ENCODE data around the gene NTF4.

DNA sequence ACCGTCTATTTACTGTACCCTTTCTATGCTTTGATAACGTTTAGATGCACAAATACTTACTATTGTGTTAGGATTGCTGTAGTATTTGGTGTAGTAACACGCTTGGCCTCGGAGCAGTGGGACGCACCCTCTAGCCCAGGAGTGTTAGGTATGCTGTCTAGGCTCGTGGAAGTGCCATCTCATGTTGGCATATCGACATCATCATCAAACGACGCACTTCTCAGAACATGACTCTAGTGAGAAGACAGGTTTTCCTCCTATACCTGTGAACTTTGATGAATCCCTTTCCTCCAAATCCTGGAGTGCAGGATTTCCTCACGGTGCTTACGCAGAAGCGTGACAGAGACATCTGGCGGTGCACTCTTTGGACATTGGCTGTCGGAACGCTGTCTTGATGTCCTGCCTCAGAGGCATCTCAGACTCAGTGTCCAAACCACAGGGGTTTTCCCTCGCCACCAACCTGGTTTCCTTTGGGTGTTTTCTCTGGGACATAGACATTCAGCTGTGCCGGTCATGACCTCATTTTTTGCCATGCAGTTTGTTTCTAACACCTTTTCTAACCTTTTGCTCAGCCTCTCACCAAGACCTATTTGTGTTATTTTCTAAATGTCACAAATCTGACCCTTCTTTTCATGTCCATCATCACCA, 26.9 kb upstream of the NTF4 start:
- TF ChIP-seq, protein P1, sequence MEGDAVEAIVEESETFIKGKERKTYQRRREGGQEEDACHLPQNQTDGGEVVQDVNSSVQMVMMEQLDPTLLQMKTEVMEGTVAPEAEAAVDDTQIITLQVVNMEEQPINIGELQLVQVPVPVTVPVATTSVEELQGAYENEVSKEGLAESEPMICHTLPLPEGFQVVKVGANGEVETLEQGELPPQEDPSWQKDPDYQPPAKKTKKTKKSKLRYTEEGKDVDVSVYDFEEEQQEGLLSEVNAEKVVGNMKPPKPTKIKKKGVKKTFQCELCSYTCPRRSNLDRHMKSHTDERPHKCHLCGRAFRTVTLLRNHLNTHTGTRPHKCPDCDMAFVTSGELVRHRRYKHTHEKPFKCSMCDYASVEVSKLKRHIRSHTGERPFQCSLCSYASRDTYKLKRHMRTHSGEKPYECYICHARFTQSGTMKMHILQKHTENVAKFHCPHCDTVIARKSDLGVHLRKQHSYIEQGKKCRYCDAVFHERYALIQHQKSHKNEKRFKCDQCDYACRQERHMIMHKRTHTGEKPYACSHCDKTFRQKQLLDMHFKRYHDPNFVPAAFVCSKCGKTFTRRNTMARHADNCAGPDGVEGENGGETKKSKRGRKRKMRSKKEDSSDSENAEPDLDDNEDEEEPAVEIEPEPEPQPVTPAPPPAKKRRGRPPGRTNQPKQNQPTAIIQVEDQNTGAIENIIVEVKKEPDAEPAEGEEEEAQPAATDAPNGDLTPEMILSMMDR (IDR thresholded peaks at IDR 0.05; ENCODE audit: insufficient read depth, low read length), result no peak
- TF ChIP-seq, protein P2, sequence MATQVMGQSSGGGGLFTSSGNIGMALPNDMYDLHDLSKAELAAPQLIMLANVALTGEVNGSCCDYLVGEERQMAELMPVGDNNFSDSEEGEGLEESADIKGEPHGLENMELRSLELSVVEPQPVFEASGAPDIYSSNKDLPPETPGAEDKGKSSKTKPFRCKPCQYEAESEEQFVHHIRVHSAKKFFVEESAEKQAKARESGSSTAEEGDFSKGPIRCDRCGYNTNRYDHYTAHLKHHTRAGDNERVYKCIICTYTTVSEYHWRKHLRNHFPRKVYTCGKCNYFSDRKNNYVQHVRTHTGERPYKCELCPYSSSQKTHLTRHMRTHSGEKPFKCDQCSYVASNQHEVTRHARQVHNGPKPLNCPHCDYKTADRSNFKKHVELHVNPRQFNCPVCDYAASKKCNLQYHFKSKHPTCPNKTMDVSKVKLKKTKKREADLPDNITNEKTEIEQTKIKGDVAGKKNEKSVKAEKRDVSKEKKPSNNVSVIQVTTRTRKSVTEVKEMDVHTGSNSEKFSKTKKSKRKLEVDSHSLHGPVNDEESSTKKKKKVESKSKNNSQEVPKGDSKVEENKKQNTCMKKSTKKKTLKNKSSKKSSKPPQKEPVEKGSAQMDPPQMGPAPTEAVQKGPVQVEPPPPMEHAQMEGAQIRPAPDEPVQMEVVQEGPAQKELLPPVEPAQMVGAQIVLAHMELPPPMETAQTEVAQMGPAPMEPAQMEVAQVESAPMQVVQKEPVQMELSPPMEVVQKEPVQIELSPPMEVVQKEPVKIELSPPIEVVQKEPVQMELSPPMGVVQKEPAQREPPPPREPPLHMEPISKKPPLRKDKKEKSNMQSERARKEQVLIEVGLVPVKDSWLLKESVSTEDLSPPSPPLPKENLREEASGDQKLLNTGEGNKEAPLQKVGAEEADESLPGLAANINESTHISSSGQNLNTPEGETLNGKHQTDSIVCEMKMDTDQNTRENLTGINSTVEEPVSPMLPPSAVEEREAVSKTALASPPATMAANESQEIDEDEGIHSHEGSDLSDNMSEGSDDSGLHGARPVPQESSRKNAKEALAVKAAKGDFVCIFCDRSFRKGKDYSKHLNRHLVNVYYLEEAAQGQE (IDR thresholded peaks at IDR 0.05; ENCODE audit: insufficient replicate concordance, low read depth), result no peak
- no peak for TF ChIP-seq POLR2AphosphoS5 (IDR thresholded peaks at IDR 0.05; ENCODE audit: low read depth)
